Measurements from ENCODE around the gene TBC1D4. TPM values are rescaled to one million over a fixed set of nuclear protein-coding genes. Genes with fewer than 3 reads are reported as not detected.

Gene TBC1D4
- total RNA-seq, 4 donors from 2014 or later: 38.5 to 53.0 (median 44.1) TPM

DNA sequence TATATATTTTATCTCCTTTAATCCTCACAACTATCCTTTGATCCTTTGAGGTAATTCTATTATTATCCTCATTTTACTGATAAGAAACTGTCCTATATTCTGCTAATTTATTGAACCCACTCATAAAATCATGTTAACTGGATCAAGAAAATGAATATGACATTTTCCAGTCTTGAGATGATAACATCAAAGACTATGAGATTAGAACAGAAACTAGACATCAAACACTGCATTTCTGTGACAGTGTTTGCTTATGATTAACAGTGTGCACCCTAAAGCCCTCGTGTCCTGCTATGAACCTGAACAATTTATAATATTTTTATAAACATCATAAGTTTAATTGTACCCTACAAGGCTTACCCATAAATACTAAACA lies 96.3 kb downstream of the TBC1D4 start:
- TF ChIP-seq CTCF (IDR thresholded peaks at IDR 0.05) (no peak), POLR2A (IDR thresholded peaks at IDR 0.05) (no peak)
- no peak overlapping the region for H3K4me3 ChIP-seq (ENCODE audit: low read depth, poor library complexity, severe bottlenecking)
- 86 to 88% methylated on average over 1 of the region's 1 CpG for WGBS, 2 donors
- intact Hi-C loops (cut with DNase I; ENCODE audit: low total_unique reads): no loop called here
- DNase-seq (ENCODE audit: low spot score in 2 of 2): no peak

- 89 to 90% methylated on average over 9 of the region's 9 CpGs for WGBS, 2 donors
- H3K4me3 ChIP-seq (ENCODE audit: low read depth, poor library complexity, severe bottlenecking): no peak overlapping the region
- no peak for TF ChIP-seq CTCF (IDR thresholded peaks at IDR 0.05)
- TF ChIP-seq POLR2A (IDR thresholded peaks at IDR 0.05): no peak
- intact Hi-C loops (cut with DNase I; ENCODE audit: low total_unique reads): no loop called here
- no peak for DNase-seq (ENCODE audit: low spot score in 2 of 2)
Observed at GRCh38 chr13:75384879-75385707, 96.9 kb downstream of the TBC1D4 start.

DNA sequence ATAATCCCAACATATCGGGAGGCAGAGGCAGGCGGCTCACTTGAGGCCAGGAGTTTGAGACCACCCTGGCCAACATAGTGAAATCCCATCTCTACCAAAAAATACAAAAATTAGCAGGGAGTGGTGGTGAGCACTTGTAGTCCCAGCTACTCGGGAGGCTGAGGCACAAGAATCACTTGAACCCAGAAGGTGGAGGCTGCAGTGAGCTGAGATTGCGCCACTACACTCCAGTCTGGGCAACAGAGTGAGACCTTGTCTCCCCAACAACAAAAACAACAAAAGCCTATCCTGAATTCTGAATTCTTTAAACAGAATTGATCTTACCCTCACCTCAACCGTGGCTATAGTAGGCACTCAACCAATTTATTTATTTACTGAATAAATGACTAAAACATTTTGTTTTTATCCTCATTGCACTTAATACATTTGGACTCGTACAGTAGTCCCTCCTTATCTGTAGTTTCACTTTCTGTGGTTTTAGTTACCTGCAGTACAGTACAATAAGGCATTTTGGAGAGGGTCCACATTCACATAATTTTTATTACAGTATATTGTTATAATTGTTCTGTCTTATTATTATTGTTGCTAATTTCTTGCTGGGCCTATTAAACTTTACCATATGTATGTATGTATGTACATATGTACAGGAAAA lies 98.8 kb downstream of the TBC1D4 start:
- no peak for TF ChIP-seq POLR2A (IDR thresholded peaks at IDR 0.05)
- TF ChIP-seq CTCF (IDR thresholded peaks at IDR 0.05): no peak
- no peak for DNase-seq (ENCODE audit: low spot score in 2 of 2)
- WGBS, 2 donors: 94 to 97% methylated on average over 6 of the region's 6 CpGs
- intact Hi-C loops (cut with DNase I; ENCODE audit: low total_unique reads): no loop called here
- H3K4me3 ChIP-seq (ENCODE audit: low read depth, poor library complexity, severe bottlenecking): no peak overlapping the region

DNA sequence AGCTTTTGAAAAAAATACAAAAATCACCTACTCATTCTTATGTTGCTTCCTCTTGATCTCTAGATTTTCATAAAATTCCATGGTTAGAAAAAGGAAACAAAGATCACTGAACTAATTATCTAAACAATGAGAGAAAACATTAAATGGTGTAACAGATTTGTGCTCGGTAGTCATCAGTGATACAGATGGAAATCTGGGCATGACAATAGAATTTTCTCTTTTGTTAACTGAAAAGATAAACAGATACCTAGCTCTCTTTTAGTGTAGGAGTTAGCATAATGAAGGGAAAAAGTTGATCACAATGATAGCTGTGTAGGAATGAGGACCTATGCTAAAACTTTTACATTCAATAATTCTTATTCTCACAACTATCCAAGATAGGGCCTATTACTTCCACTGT lies 103.7 kb downstream of the TBC1D4 start:
- 74 to 75% methylated on average over 1 of the region's 1 CpG for WGBS, 2 donors
- H3K4me3 ChIP-seq (ENCODE audit: low read depth, poor library complexity, severe bottlenecking): no peak overlapping the region
- DNase-seq (ENCODE audit: low spot score in 2 of 2): no peak
- intact Hi-C loops (cut with DNase I; ENCODE audit: low total_unique reads): no loop called here
- TF ChIP-seq CTCF (IDR thresholded peaks at IDR 0.05): no peak
- no peak for TF ChIP-seq POLR2A (IDR thresholded peaks at IDR 0.05)

- intact Hi-C loops (cut with DNase I; ENCODE audit: low total_unique reads): no loop called here
- TF ChIP-seq CTCF (IDR thresholded peaks at IDR 0.05): no peak
- no peak for TF ChIP-seq POLR2A (IDR thresholded peaks at IDR 0.05)
- WGBS, 2 donors: 90 to 92% methylated on average over 6 of the region's 6 CpGs
- DNase-seq (ENCODE audit: low spot score in 2 of 2): no peak
- no peak overlapping the region for H3K4me3 ChIP-seq (ENCODE audit: low read depth, poor library complexity, severe bottlenecking)
Observed at GRCh38 chr13:75376792-75377402, 105.1 kb downstream of the TBC1D4 start.
